HL-60/S4 treated with phorbol 12-myristate 13-acetate at 8.2 ng/mL for 4 days and 3 days (cell line): ENCODE results near the gene COG5.
"Not testable (repeated sequence)": the region's sequence is repeated elsewhere in the genome, so short reads cannot be mapped to it uniquely, and the experiment has no call there.

Experiments used
- in situ Hi-C: fragments of 300-500 bp; cut with MboI; formaldehyde crosslinking; loops from 2 replicates; pipeline ENCODE4 v1.15.0; 2022; ENCODE audit warnings: low sequenced_read_pairs

The COG5 gene

DNA sequence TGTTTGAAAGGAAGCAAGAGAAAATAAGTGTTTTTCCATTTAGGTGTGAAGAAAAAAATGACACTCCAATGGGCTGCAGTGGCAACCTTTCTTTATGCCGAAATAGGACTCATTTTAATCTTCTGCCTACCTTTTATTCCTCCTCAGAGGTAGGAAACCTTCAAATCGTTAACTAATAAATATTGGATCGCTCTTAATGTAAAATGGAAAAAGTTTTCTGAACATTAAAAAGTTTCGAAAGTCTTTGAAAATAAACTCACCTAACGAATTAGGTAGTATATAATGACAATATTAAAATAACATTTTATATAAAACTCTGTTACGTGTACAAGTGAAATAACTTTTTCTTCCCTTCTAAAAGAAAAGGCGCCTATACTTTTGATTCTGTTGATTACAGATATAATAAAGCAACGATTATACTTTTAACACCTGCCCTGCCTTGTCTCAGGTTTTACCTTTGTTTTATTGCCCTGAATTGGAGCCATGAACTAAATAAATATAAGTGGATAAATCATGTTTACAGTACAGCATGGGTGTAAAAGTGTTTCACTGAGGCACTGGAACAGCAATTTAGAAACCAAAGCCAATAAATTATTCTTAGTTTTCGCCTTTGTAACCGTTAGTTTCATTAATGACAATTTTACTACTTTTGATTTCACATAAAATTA lies 17.1 kb upstream of the COG5 start:
- in situ Hi-C loops: no loop called here

DNA sequence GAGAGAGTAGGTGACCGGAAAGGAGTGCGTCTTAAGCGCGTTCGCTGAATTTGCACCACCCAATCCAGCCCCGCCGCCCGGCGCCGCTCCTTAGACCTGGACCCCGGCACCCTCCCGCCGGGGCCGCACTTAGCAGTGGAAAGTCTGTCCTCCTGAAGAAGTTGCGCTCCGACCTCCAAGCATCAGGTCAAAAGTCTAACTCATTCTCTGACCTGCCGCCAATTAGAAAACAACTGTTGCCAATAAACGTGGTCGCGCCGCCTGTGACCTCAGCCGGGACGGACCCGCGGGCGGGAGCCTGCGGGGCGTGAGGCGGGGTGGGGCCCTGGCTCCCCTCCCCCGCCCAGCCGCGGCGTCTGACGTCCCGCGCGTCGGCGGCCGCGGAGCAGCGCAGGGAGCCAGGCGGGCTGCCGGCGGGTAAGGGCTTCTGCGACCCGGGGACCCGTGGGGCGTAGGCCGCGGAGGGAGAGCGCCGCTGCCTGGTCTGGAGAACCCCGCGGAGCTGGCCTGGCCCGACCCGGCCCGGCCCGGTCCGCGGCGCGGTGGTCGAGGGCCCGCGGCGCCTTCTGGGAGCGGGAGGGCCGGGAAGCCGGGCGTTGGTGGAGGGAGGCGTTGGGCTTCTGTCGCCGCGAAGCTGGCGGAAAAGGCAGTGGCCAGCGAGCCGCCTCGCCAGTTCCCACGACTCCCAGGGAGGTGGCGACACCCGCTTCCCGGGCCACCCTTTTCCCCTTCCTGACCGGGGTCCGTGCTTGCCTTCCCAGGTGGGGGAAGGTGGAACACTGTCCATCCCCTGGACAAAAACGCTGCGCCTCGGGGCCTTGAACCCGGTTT lies 16.4 kb upstream of the COG5 start, which contains the start of gene BCAP29:
TSS of gene BCAP29 (plus strand) at position 362 of the 831 bp plus-strand sequence. CDS start 527 bp downstream, outside the sequence.
- in situ Hi-C loops: no loop called here

DNA sequence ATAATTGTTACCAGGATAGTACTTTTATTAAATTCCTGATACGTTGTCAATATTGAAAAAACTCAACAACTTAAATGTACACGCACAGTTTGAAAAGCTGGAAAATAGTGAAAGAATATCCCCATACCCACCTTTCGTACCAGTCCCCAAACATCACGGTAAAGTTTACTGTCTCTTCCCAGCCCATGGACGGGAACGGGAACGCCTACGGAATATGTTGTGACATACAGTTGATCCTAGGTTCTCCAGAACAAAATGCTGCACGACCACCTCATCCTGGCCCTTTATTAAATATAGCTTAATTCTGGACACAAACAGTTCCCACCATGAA lies 15.8 kb upstream of the COG5 start:
- in situ Hi-C loops: no loop called here

DNA sequence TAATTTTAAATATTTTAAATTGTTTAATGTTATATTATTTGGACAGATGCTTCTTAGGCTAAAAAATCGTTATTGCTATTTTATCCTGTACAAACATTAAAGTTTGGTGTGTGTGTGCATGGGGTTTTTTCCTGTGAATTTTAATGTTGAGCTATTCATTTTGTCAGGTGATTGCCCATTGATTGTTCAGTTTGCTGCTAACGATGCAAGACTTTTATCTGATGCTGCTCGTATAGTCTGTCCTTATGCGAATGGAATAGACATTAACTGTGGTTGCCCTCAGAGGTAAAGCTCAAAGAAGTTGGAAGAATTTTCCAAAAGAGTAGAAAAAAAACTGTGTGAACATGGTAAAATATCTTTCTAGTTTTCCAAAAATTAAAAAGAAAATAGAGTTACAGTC lies 9.8 kb upstream of the COG5 start:
- in situ Hi-C loops: no loop called here

DNA sequence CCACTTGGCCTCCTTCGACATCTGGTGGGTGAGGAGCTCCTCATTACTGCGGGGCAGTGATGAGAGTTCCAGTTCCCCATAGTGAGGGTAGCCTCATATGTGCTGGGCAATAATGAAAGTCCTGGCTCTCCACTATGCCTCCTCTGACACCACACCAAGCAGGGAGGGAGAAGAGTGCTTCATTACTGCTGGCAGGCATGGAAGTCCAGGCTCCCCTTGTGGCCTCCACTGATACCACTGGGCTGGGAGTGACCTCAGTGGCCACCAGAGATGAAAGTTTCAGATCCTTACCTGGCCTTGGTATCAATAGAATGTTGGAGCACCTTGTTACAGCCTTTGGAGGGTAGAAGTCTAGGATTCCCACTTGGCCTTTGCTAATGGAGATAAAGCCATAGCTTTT lies 6.6 kb upstream of the COG5 start:
- in situ Hi-C loops: no loop called here

DNA sequence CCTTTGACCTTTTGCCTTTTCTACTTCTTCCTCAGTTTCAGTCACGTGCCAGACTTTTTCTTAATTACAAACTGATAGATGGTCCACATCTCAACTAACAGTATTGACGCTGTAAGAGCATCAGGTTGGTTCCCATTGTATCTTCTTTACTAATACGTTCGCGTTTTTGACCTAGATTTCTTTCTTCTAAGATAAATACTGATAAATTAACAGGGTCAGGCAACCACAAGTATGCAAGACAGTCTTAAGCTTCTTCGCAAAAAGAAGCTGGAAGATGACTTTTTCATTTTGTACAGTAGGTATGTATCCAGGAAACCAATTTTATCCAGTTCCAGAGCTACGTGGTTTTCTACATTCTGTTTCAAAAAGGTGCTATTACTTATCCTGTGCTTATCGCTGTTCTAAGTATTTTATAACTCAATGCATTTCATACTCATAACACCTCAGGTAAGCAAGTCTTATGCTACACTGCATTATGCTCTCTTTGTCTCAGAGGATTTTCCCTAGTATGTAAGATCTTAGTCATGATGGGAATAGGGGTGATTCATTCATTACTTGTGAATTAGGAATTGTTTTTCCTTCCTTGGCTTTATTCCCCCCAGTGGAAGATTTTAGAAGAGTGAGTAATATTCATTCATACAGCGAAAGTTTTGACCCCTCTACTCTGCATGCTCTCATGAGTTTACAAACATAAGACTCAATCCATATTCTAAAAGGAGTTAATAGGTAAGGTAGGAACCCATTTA lies 1.0 kb upstream of the COG5 start:
- in situ Hi-C loops: no loop called here

DNA sequence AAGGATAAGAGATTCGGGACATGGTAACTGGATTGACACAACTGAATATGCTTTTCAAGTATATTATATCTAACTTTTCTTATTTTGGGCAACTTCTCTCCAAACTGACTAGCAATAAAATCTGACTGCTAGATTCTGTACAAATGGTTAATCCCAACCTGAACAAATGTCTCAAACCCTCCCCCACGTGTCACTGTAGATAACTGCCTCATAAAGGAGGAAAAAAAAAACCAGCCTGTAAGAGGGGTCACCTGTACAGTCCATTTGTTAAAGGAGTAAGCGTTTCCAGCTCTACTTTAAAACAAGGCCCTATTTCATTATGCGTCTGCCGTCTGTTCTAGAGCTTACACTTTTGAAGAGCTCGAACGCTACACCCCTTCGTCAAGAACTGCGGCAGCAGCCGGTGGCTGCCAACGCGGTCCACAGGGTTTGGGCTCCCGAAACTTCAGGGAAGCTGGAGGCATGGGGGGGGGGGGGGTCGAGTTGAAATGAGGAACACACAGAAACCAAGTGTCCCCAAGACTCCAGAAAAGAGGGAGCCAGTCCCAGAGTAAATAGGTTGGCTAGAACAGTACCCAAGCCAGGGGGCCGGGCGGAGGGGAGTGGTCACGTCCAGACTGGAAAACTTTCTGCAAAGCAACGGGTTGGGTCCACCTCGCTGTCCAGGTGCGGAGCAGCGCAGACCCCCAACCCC lies 492 bp downstream of the COG5 start:
- in situ Hi-C loops: no loop called here

DNA sequence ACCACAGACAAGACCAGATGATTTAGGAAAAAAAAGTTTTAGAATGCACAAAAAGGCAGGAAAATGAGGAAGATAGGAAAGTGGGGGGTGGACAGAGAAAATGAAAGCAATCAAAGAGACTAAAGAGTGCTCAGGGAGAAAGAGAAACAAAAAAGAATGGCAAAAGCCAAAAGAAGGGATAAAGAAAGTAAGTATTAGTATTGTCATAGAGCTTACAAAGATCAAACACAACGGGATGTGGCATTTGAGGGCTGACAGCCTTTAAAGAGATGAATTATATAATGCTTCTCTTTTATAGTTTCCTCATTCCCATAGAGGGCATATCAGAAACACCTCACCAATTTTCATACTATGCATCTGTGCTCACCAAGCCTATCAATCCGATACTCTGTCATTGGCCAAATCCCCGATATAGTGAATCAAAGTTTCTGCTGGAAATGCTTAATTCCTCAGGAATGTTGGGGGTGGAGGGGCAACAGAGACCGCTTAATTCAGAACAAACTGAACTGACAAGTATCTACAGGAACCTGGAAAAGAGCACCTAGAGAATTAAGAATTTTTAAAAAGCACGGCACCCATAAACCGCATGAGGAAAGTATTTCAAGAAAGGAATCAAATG lies 2.7 kb downstream of the COG5 start:
- in situ Hi-C loops: no loop called here

DNA sequence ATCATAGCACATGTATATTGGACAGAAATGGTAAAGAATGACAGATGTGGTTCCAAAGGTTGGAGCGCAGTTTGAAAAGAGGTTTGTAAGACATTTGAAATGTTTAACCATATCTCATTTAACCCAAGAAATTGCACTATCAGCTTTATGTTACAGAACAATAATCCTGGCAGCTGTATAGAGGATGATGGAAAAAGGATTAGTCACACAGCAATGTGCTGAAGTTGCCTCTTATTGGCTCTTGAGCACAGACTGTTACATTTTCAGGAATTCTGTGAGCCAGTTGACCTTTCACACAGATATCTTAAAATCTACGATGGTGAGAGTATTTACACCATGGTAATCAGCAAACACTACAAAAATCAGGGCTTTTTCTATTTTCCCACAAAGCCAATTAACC lies 3.9 kb downstream of the COG5 start:
- in situ Hi-C loops: no loop called here

DNA sequence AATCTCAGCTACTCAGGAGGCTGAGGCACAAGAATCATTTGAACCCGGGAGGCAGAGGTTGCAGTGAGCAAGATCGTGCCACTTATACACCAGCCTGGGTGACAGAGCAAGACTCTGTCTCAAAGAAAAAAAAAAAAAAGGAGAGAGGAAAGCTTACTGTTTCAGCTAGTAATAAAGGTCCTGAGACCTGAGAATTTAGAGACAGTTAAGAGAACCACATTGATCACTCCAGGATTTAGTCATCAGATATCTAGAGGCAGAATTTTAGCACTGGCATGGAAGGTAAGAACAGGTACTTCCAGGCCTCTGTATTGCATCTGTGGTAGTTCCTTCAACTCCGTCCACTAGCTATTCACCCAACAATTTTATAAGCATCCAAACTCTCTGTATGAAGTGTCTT lies 7.8 kb downstream of the COG5 start:
- in situ Hi-C loops: no loop called here

DNA sequence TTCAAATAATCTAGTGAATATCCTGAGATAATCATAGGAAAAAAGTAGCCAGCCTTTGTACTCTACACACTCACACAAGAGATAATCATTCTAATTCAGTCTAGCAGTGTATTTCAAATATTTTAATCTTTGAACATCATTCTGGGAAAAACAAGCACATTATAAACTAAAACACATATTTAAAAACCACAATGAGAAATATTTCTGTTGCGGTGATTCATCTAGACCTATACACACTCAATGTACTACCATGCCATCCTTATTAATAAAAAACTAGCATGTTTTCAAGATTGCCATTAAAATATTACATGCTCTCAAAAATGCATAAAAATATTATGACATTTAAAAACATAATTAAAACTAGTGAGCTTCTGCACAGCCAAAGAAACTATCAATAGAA lies 11.8 kb downstream of the COG5 start:
- in situ Hi-C loops: no loop called here

DNA sequence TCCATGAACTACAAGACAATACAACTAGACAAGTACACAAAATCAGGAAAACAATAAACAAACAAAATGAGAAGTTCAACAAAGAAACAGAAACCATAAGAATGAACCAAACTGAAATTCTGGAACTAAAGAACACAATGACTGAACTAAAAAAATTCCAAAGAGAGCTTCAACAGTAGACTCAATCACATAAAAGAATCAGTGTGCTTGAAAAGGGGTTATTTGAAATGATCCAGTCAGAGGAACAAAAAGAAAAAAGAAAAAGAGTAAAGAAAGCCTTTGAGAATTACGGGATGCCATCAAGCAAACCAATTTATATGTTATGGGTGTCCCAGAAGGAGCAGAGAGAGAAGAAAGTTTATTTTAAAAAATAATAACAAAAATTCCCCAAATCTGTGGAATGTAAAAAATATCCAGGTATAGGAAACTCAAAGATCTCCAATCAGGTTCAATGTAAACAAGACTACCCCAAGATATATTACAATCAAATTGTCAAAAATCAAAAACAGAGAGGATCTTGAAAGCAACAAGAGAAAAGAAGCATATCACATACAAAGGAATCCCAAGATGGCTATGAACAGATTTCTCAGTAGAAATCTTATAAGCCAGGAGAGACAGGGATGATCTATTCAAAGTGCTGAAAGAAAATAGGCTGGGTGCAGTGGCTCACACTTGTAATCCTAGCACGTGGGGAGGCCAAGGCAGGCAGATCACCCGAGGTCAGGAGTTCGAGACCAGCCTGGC lies 18.7 kb downstream of the COG5 start:
- in situ Hi-C loops: no loop called here

DNA sequence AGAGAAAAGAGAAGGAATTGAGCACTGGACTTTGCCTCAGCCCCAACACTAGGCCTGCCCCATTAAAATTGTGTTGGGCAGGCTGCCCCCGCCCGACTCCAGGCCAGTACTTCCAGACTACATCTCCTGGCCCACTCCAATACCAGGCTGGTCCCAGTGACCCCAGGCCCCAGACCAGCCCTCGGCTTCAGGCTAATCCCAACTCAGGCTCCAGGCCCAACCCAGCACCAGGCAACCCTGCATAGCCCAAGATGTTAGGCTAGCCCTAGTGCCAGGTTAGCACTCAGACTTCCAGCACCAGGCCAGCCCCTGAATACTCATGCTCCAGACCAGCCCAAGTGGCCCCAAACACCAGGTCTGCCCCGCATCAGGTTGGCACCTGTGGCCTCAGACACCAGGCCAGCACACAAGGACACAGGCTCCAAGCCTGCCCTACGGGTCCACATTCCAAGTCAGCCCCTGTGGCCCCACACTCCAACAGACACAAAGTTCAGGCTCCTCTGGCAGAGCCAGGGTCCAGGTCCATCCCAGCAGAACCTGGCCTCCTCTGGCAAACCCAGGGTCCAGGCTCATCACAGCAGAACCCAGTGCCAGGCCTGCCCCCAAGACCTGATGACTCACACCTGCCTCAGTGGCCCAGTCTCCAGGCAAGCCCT lies 20.3 kb downstream of the COG5 start:
- in situ Hi-C loops: no loop called here

DNA sequence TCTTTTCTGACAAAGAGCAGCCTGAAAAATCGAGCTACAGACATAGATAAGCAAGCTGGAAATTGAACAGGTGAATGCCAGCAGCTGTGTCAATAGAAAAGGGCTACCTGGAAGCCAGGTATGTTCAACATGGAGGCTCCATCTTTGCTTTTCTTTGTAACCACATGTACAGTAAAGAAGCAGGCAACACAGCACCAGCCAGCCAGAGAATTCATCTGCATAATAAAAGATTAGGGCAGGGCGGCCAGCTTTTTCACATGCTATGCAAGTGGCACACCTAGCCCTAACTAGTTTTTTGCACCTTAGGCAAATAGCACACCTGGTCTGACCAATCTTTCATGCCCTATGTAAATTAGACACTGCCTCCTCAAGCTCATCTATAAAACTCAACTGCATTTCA lies 25.7 kb downstream of the COG5 start:
- in situ Hi-C loops: no loop called here

DNA sequence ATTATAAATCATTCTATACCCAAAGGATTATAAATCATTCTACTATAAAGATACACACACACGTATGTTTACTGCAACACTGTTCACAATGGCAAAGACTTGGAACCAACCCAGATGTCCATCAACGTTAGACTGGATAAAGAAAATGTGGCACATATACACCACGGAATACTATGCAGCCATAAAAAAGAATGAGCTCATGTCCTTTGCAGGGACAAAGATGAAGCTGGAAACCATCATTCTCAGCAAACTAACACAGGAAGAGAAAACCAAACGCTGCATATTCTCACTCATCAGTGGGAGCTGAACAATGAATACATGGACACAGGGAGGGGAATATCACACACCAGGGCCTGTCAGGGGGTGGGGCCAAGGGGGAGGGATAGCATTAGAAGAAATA lies 26.5 kb downstream of the COG5 start:
- in situ Hi-C loops: not testable (repeated sequence)

DNA sequence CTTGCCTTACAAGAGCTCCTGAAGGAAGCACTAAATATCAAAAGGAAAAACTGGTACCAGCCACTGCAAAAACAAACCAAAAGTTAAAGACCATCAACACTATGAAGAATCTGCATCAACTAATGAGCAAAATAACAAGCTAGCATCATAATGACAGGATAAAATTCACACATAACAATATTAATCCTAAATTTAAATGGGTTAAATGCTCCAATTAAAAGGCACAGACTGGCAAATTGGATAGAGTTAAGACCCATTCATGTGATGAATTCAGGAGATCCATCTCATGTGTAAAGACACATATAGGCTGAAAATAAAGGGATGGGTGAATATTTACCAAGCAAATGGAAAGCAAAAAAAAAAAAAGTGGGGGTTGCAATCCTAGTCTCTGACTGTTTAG lies 29.6 kb downstream of the COG5 start:
- in situ Hi-C loops: no loop called here

DNA sequence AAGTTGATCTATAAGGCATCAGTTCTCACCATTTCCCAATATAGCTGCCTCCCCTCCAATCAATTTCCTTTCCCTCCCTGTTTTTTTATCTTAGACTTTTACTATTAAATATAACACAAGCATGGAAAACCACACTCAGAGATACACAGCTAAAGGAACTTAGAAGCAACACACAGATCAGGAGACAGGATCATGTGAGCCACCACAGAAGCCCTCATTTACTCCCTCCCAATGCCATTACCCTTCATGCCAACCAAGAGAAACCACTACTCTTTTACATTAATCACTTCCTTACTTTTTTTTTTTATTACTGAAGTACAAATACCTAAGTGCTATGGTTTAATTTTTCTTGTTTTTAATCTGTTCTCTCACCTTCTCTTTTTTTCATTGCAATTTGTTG lies 33.0 kb downstream of the COG5 start:
- in situ Hi-C loops: no loop called here

DNA sequence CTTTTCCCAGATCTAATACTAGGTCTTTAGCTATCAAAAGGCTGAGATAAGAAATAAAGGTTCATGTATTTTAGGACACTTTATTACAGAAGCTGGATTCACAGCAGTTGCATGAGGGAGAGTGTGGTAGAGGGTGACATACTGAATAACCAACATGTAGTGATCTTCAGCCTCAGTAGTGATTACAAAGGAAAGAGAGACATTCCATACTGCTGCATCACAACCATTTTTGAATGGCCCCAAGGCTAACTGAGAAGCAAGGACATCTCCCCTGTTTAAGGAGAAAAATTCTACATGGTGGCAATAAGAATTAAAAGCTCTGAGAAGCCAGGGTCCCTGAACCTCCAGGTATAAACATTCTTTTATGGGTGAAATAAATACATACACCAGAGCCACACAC lies 35.3 kb downstream of the COG5 start:
- in situ Hi-C loops: no loop called here

DNA sequence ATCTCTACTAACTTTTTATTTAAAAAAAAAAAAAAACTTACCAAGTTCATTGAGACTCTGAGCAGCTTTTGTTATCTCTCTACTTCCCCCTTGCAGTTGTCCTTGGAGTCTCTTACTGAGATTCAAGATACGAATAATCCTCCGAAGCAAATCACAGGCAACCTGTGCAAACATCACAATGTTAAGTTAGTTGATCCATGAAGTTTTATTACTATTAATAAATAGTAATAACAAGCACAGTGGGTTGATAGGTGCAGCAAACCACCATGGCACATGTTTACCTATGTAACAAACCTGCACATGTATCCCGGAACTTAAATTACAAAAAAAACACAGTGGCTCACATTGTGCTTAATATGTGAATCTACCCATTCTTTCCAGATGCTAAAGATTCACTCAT lies 36.5 kb downstream of the COG5 start:
- in situ Hi-C loops: no loop called here

DNA sequence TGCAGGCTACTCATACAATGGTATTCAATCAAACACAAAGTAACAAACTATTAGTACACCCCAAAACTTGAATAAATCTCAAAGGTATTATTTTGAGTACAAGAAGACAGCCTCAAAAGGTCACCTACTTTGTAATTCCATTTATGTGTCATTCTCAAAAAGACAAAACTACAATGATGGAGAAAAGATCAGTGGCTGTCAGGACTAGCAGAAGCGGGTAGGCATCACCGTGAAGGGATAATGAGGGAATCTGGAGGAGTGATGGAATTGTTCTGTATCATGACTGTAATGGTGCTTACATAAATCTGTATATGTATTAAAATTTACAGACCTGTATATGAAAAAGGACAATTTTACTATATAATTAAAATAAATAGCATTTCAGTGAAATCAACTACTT lies 37.0 kb downstream of the COG5 start:
- in situ Hi-C loops: no loop called here
